ENCODE data around the gene AURKAIP1.
A peak's percentile ranks its signal among the peaks of the same experiment; 100 is the strongest.

Gene AURKAIP1

GRCh38 chr1:1347663-1348419 is 27.2 kb downstream of the AURKAIP1 start:
- DNase-seq (ENCODE audit: low read depth in 2 of 2) = no peak

DNA sequence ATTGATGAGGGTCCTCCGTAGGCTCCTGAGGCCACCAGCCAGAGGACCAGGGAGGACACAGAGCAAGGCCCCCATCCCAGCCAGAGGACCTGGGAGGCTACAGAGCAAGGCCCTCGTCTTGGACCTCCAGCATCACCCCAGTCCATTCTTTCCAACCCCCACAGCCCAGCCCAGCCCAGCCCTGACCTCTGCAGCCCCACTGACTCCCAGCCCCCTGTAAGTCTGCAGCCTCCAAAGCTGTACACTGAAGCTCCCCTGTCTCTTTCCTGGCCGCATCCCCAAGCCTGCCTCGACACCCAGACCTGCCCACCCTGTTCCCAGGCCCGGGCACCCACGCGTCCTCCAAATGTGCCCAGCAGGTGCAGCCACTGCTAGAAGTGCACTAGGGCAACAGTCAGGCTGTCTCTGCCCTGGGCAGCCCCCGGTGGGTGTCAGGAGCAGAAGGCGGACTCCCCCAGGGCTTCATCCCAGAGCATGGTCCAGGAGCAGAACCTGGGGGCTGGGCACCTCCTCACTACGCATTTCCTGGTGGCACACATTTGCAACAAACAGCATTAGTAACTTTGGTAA is 27.9 kb downstream of the AURKAIP1 start:
- DNase-seq (ENCODE audit: low read depth in 2 of 2) = no peak

GRCh38 chr1:1346501-1346890 is 28.5 kb downstream of the AURKAIP1 start:
- no peak for DNase-seq (ENCODE audit: low read depth in 2 of 2)

- no peak for DNase-seq (ENCODE audit: low read depth in 2 of 2)
These were observed 29.0 kb downstream of the AURKAIP1 start for GRCh38 chr1:1345860-1346500.

DNA sequence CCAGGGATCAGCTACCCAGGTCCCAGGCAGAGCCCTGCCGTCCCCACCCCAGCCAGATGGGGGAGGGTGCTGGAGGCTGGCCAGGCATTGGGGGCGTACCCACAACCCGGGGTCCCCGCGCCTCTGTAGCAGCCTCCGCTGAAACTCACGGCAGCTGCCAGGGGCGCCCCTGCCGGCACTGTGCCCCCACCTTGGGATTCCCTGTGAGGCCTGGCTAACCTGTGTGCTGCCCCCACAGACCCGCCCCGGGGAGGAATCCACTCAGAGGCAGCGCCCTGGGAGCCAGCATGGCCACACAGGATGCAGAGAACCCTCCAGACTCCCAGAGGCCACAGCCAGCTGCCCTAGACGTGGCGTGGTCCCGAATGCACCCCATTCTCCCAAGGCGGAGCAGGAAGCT is 29.6 kb downstream of the AURKAIP1 start:
- no peak for DNase-seq (ENCODE audit: low read depth in 2 of 2)

DNA sequence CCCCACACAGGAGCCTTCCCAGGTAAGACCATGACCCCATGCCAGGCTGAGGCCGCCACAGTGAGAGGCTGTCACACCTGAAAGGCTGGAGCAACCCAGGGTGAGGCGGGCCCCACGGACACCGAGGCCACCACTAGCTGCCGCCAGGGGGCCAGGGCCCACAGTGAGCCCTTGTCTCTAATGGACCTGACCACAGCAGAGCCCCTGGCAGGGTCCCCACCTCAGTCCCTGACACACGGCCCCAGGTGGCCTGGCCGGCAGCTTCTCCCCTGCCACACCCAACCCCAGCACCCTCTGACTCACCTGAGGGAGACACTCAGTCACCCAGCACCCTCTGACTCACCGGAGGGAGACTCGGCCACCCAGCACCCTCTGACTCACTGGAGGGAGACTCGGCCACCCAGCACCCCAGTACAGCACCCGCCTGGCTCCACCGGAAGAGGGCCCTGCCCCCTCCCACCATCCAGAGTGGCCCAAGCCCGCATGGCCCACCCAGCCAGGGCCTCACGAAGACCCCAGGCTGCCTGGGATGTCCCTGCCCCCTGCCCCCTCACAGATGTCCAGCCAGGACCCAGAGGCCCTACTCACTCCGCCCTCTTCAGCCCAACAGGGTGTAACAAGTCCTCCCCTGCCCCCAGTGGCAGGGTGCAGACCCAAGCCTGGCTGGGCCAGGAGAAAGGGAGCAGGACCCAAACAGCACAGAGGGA is 30.2 kb downstream of the AURKAIP1 start:
- peak; percentile 33 to 43 for DNase-seq (ENCODE audit: low read depth in 2 of 2)

- no peak for DNase-seq (ENCODE audit: low read depth in 2 of 2)
These were observed 31.1 kb downstream of the AURKAIP1 start for GRCh38 chr1:1343811-1344421.

DNA sequence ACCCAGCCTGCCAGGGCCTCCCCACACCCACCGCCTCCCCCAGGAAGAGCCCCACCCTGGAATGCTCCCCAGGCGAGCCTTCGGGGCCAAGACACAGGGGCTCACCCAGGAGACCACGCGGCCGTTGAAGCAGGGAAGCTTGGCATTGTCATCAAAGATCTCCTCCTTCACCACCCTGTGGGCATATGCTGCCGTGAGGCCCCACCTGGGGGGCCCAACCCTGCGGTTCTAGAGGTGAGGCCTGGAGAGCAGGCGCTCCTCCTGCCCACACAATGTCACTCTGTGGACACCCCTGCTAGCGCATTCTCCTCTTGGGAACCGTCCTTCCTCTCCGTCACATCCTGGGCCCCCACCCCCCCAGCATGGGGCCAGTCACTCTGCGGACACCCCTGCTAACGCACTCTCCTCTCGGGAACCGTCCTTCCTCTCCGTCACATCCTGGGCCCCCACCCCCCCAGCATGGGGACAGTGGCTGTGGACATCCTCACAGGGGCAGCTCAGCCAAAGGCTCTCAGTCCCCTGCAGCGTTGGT is 32.4 kb downstream of the AURKAIP1 start:
- DNase-seq (ENCODE audit: low read depth in 2 of 2) = no peak

DNA sequence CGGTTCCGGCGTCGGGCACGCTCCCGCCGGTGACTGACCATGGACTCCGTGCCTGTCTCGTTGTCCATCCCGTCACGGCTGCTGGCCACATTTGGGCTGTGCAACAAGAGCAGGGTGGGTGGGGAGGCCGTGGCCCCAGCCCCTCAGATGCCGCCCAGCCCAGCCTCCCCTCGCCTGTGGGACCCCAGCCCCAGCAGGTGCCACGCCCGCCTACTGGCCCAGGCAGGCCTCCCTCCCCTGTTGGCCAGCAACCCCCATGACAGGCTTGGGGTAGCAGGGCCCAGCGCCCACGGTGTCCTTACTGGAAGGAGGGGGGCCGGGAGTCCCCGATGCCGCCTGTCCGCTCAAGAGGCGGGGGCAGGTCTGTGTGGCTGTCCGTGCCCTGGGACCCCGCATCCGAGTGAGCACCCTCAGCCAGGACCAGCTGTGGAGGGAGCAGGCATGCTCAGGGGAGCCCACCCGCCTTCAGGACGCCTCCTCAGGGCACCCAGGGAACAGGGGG is 32.9 kb downstream of the AURKAIP1 start:
- no peak for DNase-seq (ENCODE audit: low read depth in 2 of 2)

DNA sequence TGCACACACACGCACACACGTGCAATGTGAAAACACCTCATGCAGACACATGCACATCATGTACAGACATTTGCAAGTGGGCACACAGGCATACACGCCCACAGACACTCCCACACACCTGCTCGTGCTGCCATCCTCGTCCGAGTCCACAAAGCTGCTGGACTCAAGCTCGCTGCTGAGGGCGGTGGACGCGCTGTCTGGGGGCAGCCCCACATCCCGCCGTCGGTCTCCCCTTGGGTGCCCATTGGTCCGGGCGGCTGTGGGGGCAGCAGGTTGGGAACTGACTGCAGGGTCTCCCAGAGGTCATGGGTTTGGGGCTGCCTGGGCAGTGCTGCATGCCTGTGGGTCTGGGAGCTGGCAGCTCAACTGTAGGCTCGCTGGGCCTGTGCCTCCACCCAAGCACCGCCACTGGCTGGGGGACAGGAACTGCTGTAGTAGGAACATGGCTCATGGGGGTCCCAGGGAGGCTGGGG is 33.4 kb downstream of the AURKAIP1 start:
- DNase-seq (ENCODE audit: low read depth in 2 of 2) = no peak

DNA sequence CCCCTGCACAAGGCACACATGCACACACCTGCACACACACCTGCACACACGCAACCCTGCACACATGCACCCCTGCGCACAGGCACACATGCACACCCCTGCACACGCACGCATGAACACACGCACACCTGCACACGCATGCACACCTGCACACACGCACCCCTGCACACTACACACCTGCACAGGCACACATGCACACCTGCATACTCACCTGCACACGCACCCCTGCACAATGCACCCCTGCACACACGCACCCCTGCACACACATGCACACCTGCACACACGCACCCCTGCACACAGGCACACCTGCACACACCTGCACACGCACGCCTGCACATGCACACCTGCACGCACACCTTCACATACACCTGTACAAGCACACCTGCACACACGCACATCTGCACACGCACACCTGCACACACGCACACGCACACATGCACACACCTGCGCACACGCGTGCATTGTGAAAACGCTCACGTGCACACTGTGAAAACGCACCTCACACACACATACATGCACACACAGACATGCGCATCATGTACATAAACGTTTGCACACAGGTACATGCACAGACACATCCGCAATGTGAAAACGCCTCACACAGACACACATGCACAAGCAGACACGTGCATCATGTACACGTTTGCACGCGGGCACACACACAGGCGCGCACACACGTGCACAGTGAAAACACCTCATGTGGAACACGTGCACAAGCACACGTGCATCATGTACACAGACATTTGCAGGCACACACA is 34.0 kb downstream of the AURKAIP1 start:
- DNase-seq (ENCODE audit: low read depth in 2 of 2) = no peak

DNA sequence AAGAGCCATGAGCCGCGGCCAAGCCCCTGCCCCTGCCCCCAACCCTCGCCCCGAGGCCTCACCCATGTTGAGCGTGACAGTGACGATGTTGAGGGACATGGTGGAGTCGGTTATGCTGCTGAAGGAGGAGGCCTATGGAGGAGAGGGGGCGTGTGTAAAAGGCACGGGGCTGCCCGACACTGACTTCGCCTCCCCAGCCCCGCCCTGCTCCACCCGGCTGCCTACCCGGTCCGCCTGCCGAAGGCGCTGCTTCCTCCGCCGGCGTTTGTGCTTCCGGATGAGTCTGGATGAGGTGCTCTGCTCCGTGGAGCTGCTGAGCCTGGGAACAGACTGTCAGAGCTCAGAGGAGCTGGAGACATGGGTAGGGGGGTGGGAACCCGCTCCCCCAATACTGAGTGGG is 34.8 kb downstream of the AURKAIP1 start:
- DNase-seq (ENCODE audit: low read depth in 2 of 2) = no peak

DNA sequence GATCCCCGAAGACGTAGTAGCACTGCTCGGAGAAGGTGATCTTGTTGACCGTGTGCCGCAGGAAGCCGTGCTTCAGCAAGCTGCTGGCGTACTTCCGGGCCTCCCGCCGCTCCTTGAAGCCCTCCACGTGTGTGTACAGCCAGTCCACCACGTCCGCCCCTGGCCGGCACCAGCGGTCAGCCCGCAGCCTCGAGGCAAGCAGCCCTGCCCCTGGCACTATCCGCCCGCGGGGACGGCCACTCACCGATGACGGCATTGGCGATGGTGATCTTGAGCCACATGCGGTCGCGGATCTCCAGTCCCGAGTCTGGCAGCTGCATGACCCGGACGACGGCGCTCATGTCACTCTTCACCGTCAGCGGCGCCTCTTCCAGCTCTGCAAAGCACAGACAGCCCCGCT is 36.7 kb downstream of the AURKAIP1 start:
- DNase-seq (ENCODE audit: low read depth in 2 of 2) = no peak

DNA sequence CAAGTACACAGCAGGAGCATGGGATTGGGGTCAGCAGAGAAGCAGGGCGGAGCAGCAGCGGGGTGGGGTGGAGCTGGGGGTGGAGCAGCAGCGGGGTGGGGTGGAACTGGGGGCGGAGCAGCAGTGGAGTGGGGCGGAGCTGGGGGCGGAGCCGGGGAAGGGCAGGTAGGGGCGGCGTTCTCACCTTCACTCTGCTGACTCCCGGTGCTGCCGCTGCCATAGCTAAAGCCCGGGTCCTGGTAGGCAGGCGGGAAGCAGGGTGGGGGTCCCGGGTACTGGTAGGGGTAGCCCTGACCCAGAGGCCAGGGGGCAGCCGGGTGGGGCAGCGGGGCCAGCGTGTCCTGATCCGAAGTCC is 37.2 kb downstream of the AURKAIP1 start:
- DNase-seq (ENCODE audit: low read depth in 2 of 2) = peak; percentile 23 to 44

GRCh38 chr1:1336931-1337792 is 37.8 kb downstream of the AURKAIP1 start:
- DNase-seq (ENCODE audit: low read depth in 2 of 2) = no peak

GRCh38 chr1:1336446-1336845 is 38.6 kb downstream of the AURKAIP1 start:
- no peak for DNase-seq (ENCODE audit: low read depth in 2 of 2)

GRCh38 chr1:1335792-1336248 is 39.2 kb downstream of the AURKAIP1 start:
- no peak for DNase-seq (ENCODE audit: low read depth in 2 of 2)

DNA sequence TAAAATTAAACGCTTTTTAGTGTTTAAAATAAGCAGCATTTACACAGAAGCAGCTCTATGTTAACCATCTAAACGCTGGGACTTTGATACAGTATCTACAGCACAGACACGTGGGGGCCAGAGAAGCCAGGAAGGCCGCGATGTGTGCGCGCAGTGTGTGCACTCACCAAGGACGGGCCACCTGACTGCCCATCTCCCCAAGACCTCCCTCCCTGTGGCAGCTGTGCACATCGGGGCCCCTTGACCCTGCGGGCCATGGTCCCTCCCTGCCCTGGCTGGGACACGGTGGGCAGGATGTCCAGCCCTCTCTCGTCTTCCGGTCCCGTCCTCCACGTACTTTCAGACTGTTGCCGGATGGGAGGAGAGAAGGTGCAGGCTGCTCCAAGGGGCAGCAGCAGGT is 39.7 kb downstream of the AURKAIP1 start:
- DNase-seq (ENCODE audit: low read depth in 2 of 2) = no peak

DNA sequence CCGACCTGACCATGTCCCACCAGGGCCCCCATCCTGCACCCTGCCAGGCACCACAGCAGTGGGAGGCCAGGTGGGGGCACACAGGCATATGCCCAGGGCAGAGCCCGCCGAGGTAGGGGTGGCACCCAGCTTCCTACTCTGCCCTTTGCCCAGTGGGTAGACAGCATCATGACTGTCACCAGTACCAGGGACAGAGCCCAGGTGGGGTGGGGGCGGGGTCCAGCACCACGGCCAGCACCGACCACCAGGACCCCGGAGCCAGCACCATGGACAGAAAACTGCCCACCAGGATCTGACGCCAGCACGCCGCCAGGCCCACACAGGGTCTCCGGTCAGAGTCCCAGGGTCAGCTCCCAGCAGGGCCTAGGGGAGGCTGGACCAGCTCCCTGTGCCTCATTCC is 40.2 kb downstream of the AURKAIP1 start:
- DNase-seq (ENCODE audit: low read depth in 2 of 2) = no peak

Data from stimulated activated CD4-positive, alpha-beta T cell treated with anti-CD3 and anti-CD28 coated beads, Interleukin-1b, Interleukin-23, amount 100 ng/mL, for 4 hours (primary cell).